Smooth muscle cell (in vitro differentiated cells): ENCODE measurements around the gene QSOX2. TPM values are rescaled to one million over a fixed set of nuclear protein-coding genes. Genes with fewer than 3 reads are reported as not detected.

Source experiments
- DNase-seq: peaks from one replicate; lab custom pipeline; 2025; ENCODE audit not compliant: unreplicated experiment; lab: John Stamatoyannopoulos, UW
- H2AFZ ChIP-seq: fragments of 200-600 bp; sonication (generic); 2 replicates; pipeline ENCODE4 v1.6.0; 2016; ENCODE audit warnings: antibody characterized with exemption, low read depth, mild to moderate bottlenecking
- H3F3A ChIP-seq: fragments of 200-600 bp; sonication (generic); 2 replicates; pipeline ENCODE4 v1.6.0; 2017; ENCODE audit warnings: antibody characterized with exemption, low read depth
- H3K27ac ChIP-seq: fragments of 200-600 bp; sonication (generic); 2 replicates; pipeline ENCODE4 v1.5.1; 2016; ENCODE audit warnings: low read depth, mild to moderate bottlenecking
- H3K27me3 ChIP-seq: fragments of 200-600 bp; sonication (generic); 2 replicates; pipeline ENCODE4 v1.6.1; 2016; ENCODE audit warnings: low read depth, mild to moderate bottlenecking
- H3K36me3 ChIP-seq: fragments of 200-600 bp; sonication (generic); 2 replicates; pipeline ENCODE4 v1.5.1; 2016; ENCODE audit warnings: low read depth
- H3K4me1 ChIP-seq: fragments of 200-600 bp; sonication (generic); 2 replicates; pipeline ENCODE4 v1.5.1; 2016; ENCODE audit warnings: low read depth
- H3K4me2 ChIP-seq: fragments of 200-600 bp; sonication (generic); 2 replicates; pipeline ENCODE4 v1.6.0; 2016; ENCODE audit warnings: mild to moderate bottlenecking
- H3K4me3 ChIP-seq: fragments of 200-600 bp; sonication (generic); 2 replicates; pipeline ENCODE4 v1.5.1; 2016; ENCODE audit warnings: mild to moderate bottlenecking
- H3K79me2 ChIP-seq: fragments of 200-600 bp; sonication (generic); 2 replicates; pipeline ENCODE4 v1.6.0; 2016; ENCODE audit warnings: low read depth, mild to moderate bottlenecking
- H3K9ac ChIP-seq: fragments of 200-600 bp; sonication (generic); 2 replicates; pipeline ENCODE4 v1.6.0; 2016; ENCODE audit warnings: low read depth
- H3K9me3 ChIP-seq: fragments of 200-600 bp; sonication (generic); replicated peaks from 2 replicates; pipeline ENCODE4 v1.5.1; 2016; ENCODE audit warnings: low read depth
- H4K20me1 ChIP-seq: fragments of 200-600 bp; sonication (generic); 2 replicates; pipeline ENCODE4 v1.6.0; 2016; ENCODE audit warnings: low read depth
- CTCF ChIP-seq: fragments of 200-600 bp; sonication (generic); IDR thresholded peaks from 2 replicates; pipeline ENCODE4 v1.5.1; 2017; ENCODE audit warnings: borderline replicate concordance, mild to moderate bottlenecking, antibody characterized with exemption; ENCODE audit not compliant: insufficient read depth, poor library complexity, severe bottlenecking
- WGBS: methylation state at CpG from one replicate; pipeline ENCODE4 v1.1.7; 2016; ENCODE audit warnings: low lambda C conversion rate; 5-methylcytosine and 5-hydroxymethylcytosine counted together
- polyA plus RNA-seq: library from polyadenylated mRNA; unstranded; fragments of >200 nt; fragmentation: Nextera tagmentation; extraction: Ambion mirVana; gene quantifications from 2 replicates; pipeline ENCODE4 v1.2.1, GENCODE V29; 2016
- total RNA-seq: library from RNA; depleted of rRNA; stranded (reverse); fragments of >200 nt; gene quantifications from 2 replicates; pipeline ENCODE4 v1.2.3, GENCODE V29; 2014

QSOX2 gene
- total and polyA plus RNA-seq, 2 experiments from 2014 or later, result 1.9 to 8.7 TPM

- peaks cover 9% of the 10 kb centered on the region for H3K79me2 ChIP-seq
- no peak overlapping the region for H3K27ac ChIP-seq
Observed at GRCh38 chr9:136244122-136244968, 1.3 kb downstream of the QSOX2 start.

GRCh38 chr9:136243631-136244030 is 2.0 kb downstream of the QSOX2 start:
- WGBS, result 54% methylated on average over 4 of the region's 4 CpGs
- Histone ChIP-seq H3K9me3 (no peaks in the 10 kb centered on the region), H3K79me2 (peaks cover 9% of the 10 kb centered on the region), H3K27ac (no peak overlapping the region), H3K9ac (no peak overlapping the region), H3K36me3 (no peaks in the 10 kb centered on the region), H4K20me1 (peaks cover 57% of the 10 kb centered on the region), H2AFZ (no peak overlapping the region), H3K27me3 (no peaks in the 10 kb centered on the region), H3K4me3 (no peak overlapping the region), H3K4me2 (no peak overlapping the region), H3K4me1 (peaks cover 16% of the 10 kb centered on the region), H3F3A (no peaks in the 10 kb centered on the region)
- no peak for DNase-seq
- no peak for TF ChIP-seq CTCF

More at GRCh38 chr9:136244122-136244968, 1.3 kb downstream of the QSOX2 start:
- no peaks in the 10 kb centered on the region for H3K27me3 ChIP-seq
- peak overlapping the region; percentile 95 for H3K4me2 ChIP-seq
- H3K4me1 ChIP-seq, result peaks cover 16% of the 10 kb centered on the region
- peak overlapping the region; percentile 60 for H3K4me3 ChIP-seq
- H4K20me1 ChIP-seq, result peaks cover 50% of the 10 kb centered on the region
- no peaks in the 10 kb centered on the region for H3K36me3 ChIP-seq
- no peaks in the 10 kb centered on the region for H3F3A ChIP-seq
- no peaks in the 10 kb centered on the region for H3K9me3 ChIP-seq
- H2AFZ ChIP-seq, result no peak overlapping the region
- TF ChIP-seq CTCF, result no peak
- WGBS, result 29% methylated on average over 11 of the region's 11 CpGs
- no peak for DNase-seq
- no peak overlapping the region for H3K9ac ChIP-seq

- no peak overlapping the region for H2AFZ ChIP-seq
- H3K79me2 ChIP-seq, result peaks cover 9% of the 10 kb centered on the region
- H3K4me2 ChIP-seq, result no peak overlapping the region
- H3F3A ChIP-seq, result no peaks in the 10 kb centered on the region
- peaks cover 16% of the 10 kb centered on the region for H3K4me1 ChIP-seq
- H3K27me3 ChIP-seq, result no peaks in the 10 kb centered on the region
- no peak overlapping the region for H3K9ac ChIP-seq
- H3K9me3 ChIP-seq, result no peaks in the 10 kb centered on the region
- WGBS, result 58% methylated on average over 6 of the region's 6 CpGs
- H3K36me3 ChIP-seq, result no peaks in the 10 kb centered on the region
- no peak overlapping the region for H3K27ac ChIP-seq
- peaks cover 63% of the 10 kb centered on the region for H4K20me1 ChIP-seq
- DNase-seq, result no peak
- no peak for TF ChIP-seq CTCF
- H3K4me3 ChIP-seq, result no peak overlapping the region
Observed at GRCh38 chr9:136242918-136243525, 2.6 kb downstream of the QSOX2 start.
